Keratinocyte (primary cell): ENCODE results near the gene KIF13A. TPM values are rescaled to one million over a fixed set of nuclear protein-coding genes. Genes with fewer than 3 reads are reported as not detected.

Experiments
- DNase-seq: peaks from one replicate; pipeline ENCODE4 v3.0.0-alpha.2; 2011; ENCODE audit warnings: low read depth, missing footprints, low spot score
- FAIRE-seq: peaks from 2 replicates; lab custom pipeline; 2011; peaks lifted over from hg19 to GRCh38; lab: Jason Lieb, UNC
- H2AFZ ChIP-seq: 2 replicates; pipeline ENCODE4 v1.6.0; 2012; ENCODE audit warnings: low read length, control low read depth, inconsistent platforms; ENCODE audit not compliant: control insufficient read depth
- H3K27ac ChIP-seq: 2 replicates; pipeline ENCODE4 v1.5.1; 2011; ENCODE audit warnings: low read length; ENCODE audit not compliant: control insufficient read depth, insufficient read depth
- H3K27me3 ChIP-seq: 3 replicates; pipeline ENCODE4 v1.6.0; 2011; ENCODE audit warnings: low read length; ENCODE audit not compliant: control insufficient read depth, insufficient read depth; ENCODE audit errors: extremely low read depth
- H3K36me3 ChIP-seq, 2 experiments: 2 replicates in 1 of 2; 3 replicates in 1 of 2; pipeline ENCODE4 v1.5.1; 2011; ENCODE audit warnings: low read length in 2 of 2, mild to moderate bottlenecking in 1 of 2; ENCODE audit not compliant: control insufficient read depth in 2 of 2, insufficient read depth in 2 of 2; ENCODE audit errors: extremely low read depth in 1 of 2
- H3K4me1 ChIP-seq: 3 replicates; pipeline ENCODE4 v1.5.1; 2011; ENCODE audit warnings: low read length; ENCODE audit not compliant: control insufficient read depth, insufficient read depth; ENCODE audit errors: extremely low read depth
- H3K4me2 ChIP-seq: 3 replicates; pipeline ENCODE4 v1.6.0; 2011; ENCODE audit warnings: low read depth, low read length; ENCODE audit not compliant: control insufficient read depth, insufficient read depth; ENCODE audit errors: extremely low read depth
- H3K4me3 ChIP-seq, 3 experiments: fragments of 200-600 bp in 1 of 3; sonication (generic) in 1 of 3; 2 replicates in 2 of 3; 3 replicates in 1 of 3; pipeline ENCODE4 v1.5.1; 2011 to 2016; ENCODE audit warnings: low read length in 3 of 3, mild to moderate bottlenecking in 3 of 3, control low read depth in 2 of 3, inconsistent platforms in 1 of 3, low read depth in 1 of 3, mixed read lengths in 1 of 3, mixed run types in 1 of 3, moderate library complexity in 1 of 3; ENCODE audit not compliant: control insufficient read depth in 2 of 3, insufficient read depth in 2 of 3; ENCODE audit errors: extremely low read depth in 1 of 3
- H3K79me2 ChIP-seq: 2 replicates; pipeline ENCODE4 v1.6.0; 2012; ENCODE audit warnings: low read length; ENCODE audit not compliant: control insufficient read depth, insufficient read depth
- H3K9ac ChIP-seq: 3 replicates; pipeline ENCODE4 v1.6.0; 2011; ENCODE audit warnings: low read length; ENCODE audit not compliant: control insufficient read depth, insufficient read depth; ENCODE audit errors: extremely low read depth
- H3K9me1 ChIP-seq: 3 replicates; pipeline ENCODE4 v1.6.0; 2011; ENCODE audit warnings: low read length; ENCODE audit not compliant: control insufficient read depth, insufficient read depth; ENCODE audit errors: extremely low read depth
- H3K9me3 ChIP-seq: 2 replicates; pipeline ENCODE4 v1.5.1; 2012; ENCODE audit warnings: low read depth, low read length; ENCODE audit not compliant: control insufficient read depth
- H4K20me1 ChIP-seq: 3 replicates; pipeline ENCODE4 v1.6.0; 2011; ENCODE audit warnings: low read length; ENCODE audit not compliant: control insufficient read depth, insufficient read depth; ENCODE audit errors: extremely low read depth
- EZH2 ChIP-seq: IDR thresholded peaks from one replicate; pipeline ENCODE4 v1.6.1; 2012; ENCODE audit warnings: inconsistent platforms, mild to moderate bottlenecking, low read length, moderate library complexity
- dilution Hi-C: fragments of 300-500 bp; cut with MboI; formaldehyde crosslinking; loops from one replicate; pipeline ENCODE4 v1.7.0; 2020; ENCODE audit warnings: low sequenced_read_pairs; ENCODE audit not compliant: extremely low pct_ligation_motif_present
- polyA plus RNA-seq, 5 experiments: library from polyadenylated mRNA; depleted of rRNA in 3 of 5; stranded (reverse) in 3 of 5; stranded (forward) in 1 of 5; unstranded in 1 of 5; fragments of >200 nt; gene quantifications; 1 replicate in 1 of 5; 2 replicates in 3 of 5; 3 replicates in 1 of 5; pipeline versions ENCODE4 v1.2.1 to v1.2.3, GENCODE V29; 2011 to 2012; ENCODE audit warnings: missing spikeins in 2 of 5, low read depth in 1 of 5, low replicate concordance in 1 of 5
- TF ChIP-seq, protein P1 (sequence below), 3 experiments: IDR thresholded peaks in 1 of 3; conservative IDR thresholded peaks in 1 of 3; optimal IDR thresholded peaks in 1 of 3; 2 replicates in 2 of 3; 3 replicates in 1 of 3; pipeline versions ENCODE3 to v1.5.1; 2011; ENCODE audit warnings: low read length in 3 of 3, mild to moderate bottlenecking in 3 of 3, moderate library complexity in 2 of 3, control low read depth in 1 of 3, inconsistent platforms in 1 of 3; ENCODE audit not compliant: insufficient read depth in 2 of 3; ENCODE audit errors: extremely low read depth in 1 of 3

Gene KIF13A
- polyA plus RNA-seq, 1 donor (not counting 4 experiments of a cell fraction or from before 2014, with no cell fraction given): 96.2 TPM

- Histone ChIP-seq H3K27me3 (no peaks in the 10 kb centered on the region), H3K4me1 (no peaks in the 10 kb centered on the region), H3K79me2 (no peaks in the 10 kb centered on the region), H3K9ac (no peak overlapping the region), H3K9me3 (no peaks in the 10 kb centered on the region), H3K27ac (no peak overlapping the region), H2AFZ (no peak overlapping the region), H3K4me3 (no peak overlapping the region), H3K9me1 (no peaks in the 10 kb centered on the region), H3K4me2 (no peak overlapping the region), H4K20me1 (no peaks in the 10 kb centered on the region), H3K36me3 (no peaks in the 10 kb centered on the region)
- FAIRE-seq (no peak), DNase-seq (no peak)
- TF ChIP-seq, protein P1, sequence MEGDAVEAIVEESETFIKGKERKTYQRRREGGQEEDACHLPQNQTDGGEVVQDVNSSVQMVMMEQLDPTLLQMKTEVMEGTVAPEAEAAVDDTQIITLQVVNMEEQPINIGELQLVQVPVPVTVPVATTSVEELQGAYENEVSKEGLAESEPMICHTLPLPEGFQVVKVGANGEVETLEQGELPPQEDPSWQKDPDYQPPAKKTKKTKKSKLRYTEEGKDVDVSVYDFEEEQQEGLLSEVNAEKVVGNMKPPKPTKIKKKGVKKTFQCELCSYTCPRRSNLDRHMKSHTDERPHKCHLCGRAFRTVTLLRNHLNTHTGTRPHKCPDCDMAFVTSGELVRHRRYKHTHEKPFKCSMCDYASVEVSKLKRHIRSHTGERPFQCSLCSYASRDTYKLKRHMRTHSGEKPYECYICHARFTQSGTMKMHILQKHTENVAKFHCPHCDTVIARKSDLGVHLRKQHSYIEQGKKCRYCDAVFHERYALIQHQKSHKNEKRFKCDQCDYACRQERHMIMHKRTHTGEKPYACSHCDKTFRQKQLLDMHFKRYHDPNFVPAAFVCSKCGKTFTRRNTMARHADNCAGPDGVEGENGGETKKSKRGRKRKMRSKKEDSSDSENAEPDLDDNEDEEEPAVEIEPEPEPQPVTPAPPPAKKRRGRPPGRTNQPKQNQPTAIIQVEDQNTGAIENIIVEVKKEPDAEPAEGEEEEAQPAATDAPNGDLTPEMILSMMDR (optimal IDR thresholded peaks at IDR 0.05 in 1 of 3, IDR thresholded peaks at IDR 0.05 in 1 of 3, conservative IDR thresholded peaks at IDR 0.05 in 1 of 3; ENCODE audit: extremely low read depth in 1 of 3, insufficient read depth in 2 of 3, low read length in 3 of 3): no peak
- TF ChIP-seq EZH2: no peak
- dilution Hi-C loops: no loop called here
These were observed 257.2 kb downstream of the KIF13A start for GRCh38 chr6:17730078-17730704.

DNA sequence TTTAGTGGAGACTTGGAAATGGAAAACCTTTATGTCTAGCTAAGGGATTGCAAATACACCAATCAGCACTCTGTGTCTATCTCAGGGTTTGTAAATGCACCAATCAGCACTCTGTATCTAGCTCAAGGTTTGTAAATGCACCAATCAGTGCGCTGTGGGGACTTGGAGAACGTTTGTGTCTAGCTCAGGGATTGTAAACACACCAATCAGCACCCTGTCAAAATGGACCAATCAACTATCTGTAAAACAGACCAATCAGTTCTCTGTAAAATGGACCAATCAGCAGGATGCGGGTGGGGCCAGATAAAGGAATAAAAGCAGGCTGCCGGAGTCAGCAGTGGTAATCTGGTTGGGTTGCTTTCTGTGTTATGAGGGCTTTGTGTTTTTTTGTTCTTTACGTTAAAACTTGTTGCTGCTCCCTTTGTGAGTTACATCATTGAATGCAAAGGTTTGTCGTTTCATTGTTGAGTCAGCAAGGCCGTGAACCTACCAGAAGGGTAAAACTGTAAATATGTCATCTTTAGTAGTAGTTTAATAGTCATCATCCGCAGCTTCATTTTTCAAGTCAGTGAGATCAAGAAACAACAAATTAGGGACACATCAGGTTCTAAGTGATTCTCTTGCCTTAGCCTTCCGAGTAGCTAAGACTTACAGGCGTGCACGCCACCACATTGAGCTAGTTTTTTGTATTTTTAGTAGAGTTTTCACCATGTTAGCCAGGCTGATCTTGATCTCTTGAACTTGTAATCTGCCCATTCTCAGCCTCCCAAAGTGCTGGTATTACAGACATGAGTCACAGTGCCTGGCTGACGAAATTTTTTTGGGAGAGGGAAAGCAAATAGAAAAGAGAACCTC, 258.0 kb downstream of the KIF13A start:
- no peak overlapping the region for H3K27ac ChIP-seq

More for the DNA sequence above, 258.0 kb downstream of the KIF13A start:
- FAIRE-seq: no peak
- Histone ChIP-seq H3K4me3 (no peak overlapping the region), H3K4me1 (no peaks in the 10 kb centered on the region), H3K9me3 (no peaks in the 10 kb centered on the region), H3K4me2 (no peak overlapping the region), H3K79me2 (no peaks in the 10 kb centered on the region), H2AFZ (no peak overlapping the region), H4K20me1 (no peaks in the 10 kb centered on the region), H3K36me3 (no peaks in the 10 kb centered on the region), H3K9me1 (no peaks in the 10 kb centered on the region), H3K27me3 (no peaks in the 10 kb centered on the region), H3K9ac (no peak overlapping the region)
- TF ChIP-seq, protein P1 (optimal IDR thresholded peaks at IDR 0.05 in 1 of 3, IDR thresholded peaks at IDR 0.05 in 1 of 3, conservative IDR thresholded peaks at IDR 0.05 in 1 of 3; ENCODE audit: extremely low read depth in 1 of 3, insufficient read depth in 2 of 3, low read length in 3 of 3): no peak
- no peak for TF ChIP-seq EZH2
- dilution Hi-C loops: no loop called here
- no peak for DNase-seq
